HS-5 (cell line): ENCODE data around the gene ADD2.

Experiments
- DNase-seq: peaks from one replicate; pipeline ENCODE4 v3.0.0-alpha.2; 2012; ENCODE audit warnings: low read depth

The ADD2 gene

GRCh38 chr2:70784320-70784719 is 16.3 kb upstream of the ADD2 start:
- DNase-seq: no peak

GRCh38 chr2:70779911-70780545 is 12.0 kb upstream of the ADD2 start:
- DNase-seq: peak; percentile 14

DNA sequence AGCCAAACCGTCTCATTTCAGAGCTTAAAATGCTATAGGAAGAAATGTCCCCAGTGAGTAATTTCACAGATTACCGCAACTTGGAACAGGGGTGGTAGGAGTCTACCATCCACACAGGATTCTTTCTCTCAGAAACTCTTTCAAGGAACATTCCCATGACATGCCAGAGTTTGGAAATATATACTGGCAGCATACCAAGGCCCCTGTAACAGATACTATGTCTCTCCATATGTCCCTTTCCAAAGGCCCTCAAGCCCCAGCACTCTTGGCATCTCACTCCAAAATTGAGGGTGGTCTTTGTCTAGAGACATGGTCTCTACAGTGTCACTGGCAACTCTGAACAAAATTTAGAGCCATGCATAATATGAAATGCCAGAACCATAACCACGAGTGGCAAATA is 11.5 kb upstream of the ADD2 start:
- DNase-seq: no peak

DNA sequence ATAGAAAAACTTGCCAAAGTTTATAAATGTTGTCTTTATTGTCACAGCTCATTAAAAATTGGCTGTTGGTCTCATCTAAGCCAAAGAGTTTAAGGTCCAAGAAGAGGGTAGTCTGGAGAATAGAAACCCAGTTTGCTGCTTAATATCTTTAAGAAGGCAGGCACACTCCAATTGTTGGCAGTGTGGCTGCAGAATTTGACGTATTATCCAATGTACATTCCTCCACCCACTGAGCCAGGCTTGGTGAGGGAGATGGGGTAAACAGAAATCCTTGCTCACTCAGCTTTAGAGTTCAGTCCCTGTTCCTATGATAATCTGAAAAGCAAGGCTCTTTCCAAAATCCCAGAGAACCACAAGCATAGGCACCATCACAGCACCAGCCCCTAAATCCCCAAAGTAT is 10.7 kb upstream of the ADD2 start:
- no peak for DNase-seq

DNA sequence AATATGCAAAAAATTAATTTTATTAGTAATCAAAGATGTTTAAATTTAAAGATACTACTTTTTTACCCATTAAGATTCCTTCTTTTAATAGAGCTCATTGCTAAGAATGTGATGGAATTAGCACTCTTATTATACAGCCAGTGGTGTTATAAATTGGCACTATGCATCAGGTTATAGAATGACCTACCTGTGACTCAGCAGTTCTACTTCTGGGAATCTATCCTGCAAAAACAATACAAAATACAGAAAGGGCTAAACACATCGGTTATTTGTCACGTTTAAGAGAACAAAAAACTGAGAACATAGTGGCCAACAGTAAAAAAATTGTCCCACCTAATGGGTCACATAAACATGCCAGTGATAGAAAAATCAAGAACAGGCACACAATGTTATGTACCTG is 9.4 kb upstream of the ADD2 start:
- DNase-seq: no peak

DNA sequence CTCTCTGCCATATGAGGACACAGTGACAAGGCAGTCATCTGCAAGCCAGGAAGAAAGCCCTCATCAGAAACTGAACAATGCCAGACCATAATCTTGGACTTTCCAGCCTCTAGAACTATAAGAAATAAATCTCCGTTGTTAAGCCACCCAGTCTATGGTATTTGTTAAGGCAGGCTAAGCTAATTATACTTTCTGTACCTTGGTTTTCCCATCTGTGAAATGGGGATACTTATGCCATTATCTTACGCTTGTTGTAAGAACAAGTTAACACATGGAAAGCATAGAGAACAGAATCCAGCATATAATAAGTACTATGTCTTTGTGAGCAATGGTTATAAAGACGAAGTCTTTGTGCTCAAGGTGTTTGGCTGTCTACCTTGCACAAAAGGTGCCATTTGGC is 8.3 kb upstream of the ADD2 start:
- no peak for DNase-seq

DNA sequence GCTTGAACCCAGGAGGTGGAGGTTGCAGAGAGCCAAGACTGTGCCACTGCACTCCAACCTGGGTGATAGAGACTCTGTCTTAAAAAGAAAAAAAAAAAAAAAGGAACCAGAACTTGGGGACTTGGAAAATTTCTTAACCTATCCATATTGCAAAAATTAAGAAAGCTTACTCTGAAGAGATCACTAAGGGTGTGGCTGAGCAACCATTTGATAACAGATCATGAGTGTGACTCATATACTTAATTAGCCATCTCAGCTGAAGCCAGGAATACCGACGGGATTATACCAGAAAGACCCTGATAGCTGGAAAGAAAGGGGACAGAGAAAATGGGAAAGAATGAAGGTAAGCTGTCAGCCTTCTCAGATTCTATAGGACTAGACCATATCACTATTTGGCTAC is 7.1 kb upstream of the ADD2 start:
- DNase-seq: no peak

GRCh38 chr2:70772486-70773155 is 4.6 kb upstream of the ADD2 start:
- DNase-seq: no peak

DNA sequence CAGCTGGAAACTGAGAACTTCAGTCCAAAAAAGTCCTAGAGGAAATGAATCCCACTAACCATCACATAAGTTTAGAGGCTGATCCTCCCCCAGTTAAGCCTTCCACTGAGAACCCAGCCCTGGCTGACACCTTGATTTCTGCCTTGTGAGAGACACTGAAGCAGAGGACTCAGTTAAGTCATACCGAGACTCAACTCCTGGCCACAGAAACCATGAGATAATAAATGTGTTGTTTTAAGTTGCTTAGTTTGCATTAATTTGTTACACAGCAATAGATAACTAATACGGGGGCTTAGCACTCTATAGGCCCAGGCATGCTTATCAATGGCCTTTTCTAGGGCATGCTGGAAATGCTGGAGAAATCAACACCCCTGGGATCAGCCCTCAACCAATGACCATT is 3.4 kb upstream of the ADD2 start:
- no peak for DNase-seq

DNA sequence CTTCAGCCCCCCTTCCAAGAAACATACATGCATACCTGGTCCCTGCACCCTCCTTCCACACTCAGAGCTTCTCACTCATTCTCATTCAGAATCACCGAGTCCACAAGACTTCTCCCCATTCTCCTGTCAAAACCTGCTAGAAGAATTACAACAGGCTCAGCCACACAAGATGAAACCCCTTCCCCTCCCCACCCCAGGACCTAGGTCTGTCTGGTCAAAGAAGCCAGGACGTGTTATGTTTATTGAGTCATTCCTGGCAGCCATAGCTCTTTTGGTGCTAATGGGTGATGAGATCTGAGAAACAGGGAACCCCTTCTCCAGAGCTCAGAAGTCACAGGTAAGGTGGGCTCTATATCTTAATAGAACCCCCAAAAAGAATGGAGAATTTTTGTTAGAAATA is 1.4 kb upstream of the ADD2 start:
- no peak for DNase-seq

- no peak for DNase-seq
Observed at GRCh38 chr2:70768590-70769085, 638 bp upstream of the ADD2 start.

- DNase-seq: no peak
Observed at GRCh38 chr2:70767079-70767698, 811 bp downstream of the ADD2 start.

GRCh38 chr2:70766357-70767078 is 1.5 kb downstream of the ADD2 start:
- DNase-seq: no peak

- no peak for DNase-seq
Observed at GRCh38 chr2:70765507-70765906, 2.5 kb downstream of the ADD2 start.

GRCh38 chr2:70759446-70759845 is 8.6 kb downstream of the ADD2 start:
- no peak for DNase-seq

DNA sequence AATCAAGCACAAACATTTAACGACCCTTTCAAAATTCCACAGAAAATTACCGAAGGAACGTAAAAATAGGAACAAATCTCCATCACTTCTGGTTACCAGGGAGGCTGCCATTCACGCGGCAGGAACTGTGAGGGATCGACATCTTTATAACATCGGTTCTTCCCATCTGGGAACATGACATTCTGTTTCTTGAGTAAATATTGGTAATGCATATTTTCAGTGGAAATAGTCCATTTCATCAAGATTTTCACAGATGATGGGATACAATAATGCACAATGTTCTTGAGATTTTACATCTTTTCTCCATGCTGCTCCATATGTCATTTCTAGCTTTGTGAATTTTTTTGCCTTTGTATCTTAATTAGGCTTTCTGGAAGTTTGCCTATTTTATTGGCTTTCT is 10.0 kb downstream of the ADD2 start:
- no peak for DNase-seq

GRCh38 chr2:70757360-70757759 is 10.6 kb downstream of the ADD2 start:
- no peak for DNase-seq

DNA sequence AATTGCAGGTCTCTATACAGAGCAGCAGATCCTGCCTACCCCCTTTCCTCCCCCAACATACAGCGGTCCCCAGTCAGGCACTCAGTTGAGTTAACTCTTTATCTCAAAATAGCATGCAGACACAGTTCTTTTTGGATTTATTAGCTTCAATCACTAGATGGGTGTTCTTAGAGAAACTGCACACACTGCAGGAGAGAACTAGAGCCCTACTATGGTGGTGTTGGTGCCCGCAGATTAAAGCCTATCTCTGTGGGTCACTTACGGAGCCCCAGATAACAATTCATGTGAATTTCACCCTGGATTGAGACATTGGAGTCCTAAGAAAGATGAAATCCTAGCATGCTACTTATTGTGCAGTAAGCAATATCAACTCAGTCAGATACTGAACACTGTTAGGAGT is 11.9 kb downstream of the ADD2 start:
- DNase-seq: no peak

DNA sequence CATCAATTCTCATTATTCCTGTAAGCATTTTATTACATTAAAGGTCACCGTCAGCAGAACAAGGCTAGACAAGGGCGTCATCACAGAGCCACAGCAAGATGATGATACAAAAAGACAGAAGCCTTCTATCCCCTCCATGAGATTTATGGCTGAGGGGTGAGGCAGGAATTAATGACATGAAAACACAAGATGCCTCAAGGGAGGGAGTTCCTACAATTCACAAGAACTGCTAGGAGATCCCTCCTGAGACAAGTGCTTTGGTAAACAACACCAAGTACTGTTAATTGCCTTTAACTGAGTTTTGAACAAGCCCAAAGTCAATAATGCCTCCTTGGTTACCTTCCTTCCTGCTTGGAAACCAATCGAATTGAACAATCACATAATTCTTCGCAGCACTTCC is 14.1 kb downstream of the ADD2 start:
- DNase-seq: no peak

- no peak for DNase-seq
Observed at GRCh38 chr2:70753031-70753430, 15.0 kb downstream of the ADD2 start.

GRCh38 chr2:70752396-70752795 is 15.6 kb downstream of the ADD2 start:
- no peak for DNase-seq

DNA sequence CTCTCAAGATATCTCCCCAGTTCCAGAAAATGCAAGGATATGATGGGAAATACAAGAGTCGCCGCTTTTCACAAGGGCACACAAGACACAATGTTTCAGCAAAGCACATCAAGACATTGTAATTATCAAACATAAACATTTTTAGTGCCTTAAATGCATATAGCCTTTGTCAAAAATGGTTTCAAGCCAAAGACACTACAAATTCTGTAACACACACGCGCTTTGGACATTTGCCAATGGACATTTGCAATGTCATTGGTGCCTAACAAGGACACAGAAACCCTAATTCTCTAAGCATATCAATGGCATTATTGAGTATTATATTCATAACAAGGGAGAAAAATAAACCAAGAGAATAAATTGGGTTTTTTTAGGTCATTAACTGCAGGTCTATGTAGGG is 16.1 kb downstream of the ADD2 start:
- no peak for DNase-seq

GRCh38 chr2:70750320-70750719 is 17.7 kb downstream of the ADD2 start:
- no peak for DNase-seq
